NB4 (cell line): ENCODE data around the gene KIF11.

Experiments used
- DNase-seq: peaks from one replicate; pipeline ENCODE4 v3.0.0; 2010; ENCODE audit warnings: low read depth
- H3K4me3 ChIP-seq: one replicate; pipeline ENCODE4 v1.5.1; 2011; ENCODE audit warnings: mild to moderate bottlenecking, low read depth, low read length, moderate library complexity
- MYC ChIP-seq: IDR thresholded peaks from 2 replicates; pipeline ENCODE4 v1.6.1; 2011; ENCODE audit warnings: low read depth, low read length
- POLR2A ChIP-seq: IDR thresholded peaks from 2 replicates; pipeline ENCODE4 v1.6.1; 2011; ENCODE audit warnings: mild to moderate bottlenecking; ENCODE audit not compliant: insufficient read length; ENCODE audit errors: extremely low read depth
- TF ChIP-seq, protein P1 (sequence below): IDR thresholded peaks from one replicate; pipeline ENCODE4 v1.5.1; 2012; ENCODE audit warnings: low read depth, low read length
- TF ChIP-seq, protein P2 (sequence below): IDR thresholded peaks from 2 replicates; pipeline ENCODE4 v1.6.1; 2011; ENCODE audit warnings: low read depth, low read length

Gene KIF11

GRCh38 chr10:92681306-92681834, 88.4 kb downstream of the KIF11 start:
- DNase-seq = no peak
- TF ChIP-seq POLR2A (no peak), MYC (no peak)
- TF ChIP-seq, protein P1, sequence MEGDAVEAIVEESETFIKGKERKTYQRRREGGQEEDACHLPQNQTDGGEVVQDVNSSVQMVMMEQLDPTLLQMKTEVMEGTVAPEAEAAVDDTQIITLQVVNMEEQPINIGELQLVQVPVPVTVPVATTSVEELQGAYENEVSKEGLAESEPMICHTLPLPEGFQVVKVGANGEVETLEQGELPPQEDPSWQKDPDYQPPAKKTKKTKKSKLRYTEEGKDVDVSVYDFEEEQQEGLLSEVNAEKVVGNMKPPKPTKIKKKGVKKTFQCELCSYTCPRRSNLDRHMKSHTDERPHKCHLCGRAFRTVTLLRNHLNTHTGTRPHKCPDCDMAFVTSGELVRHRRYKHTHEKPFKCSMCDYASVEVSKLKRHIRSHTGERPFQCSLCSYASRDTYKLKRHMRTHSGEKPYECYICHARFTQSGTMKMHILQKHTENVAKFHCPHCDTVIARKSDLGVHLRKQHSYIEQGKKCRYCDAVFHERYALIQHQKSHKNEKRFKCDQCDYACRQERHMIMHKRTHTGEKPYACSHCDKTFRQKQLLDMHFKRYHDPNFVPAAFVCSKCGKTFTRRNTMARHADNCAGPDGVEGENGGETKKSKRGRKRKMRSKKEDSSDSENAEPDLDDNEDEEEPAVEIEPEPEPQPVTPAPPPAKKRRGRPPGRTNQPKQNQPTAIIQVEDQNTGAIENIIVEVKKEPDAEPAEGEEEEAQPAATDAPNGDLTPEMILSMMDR = no peak
- no peak overlapping the region for H3K4me3 ChIP-seq

- peak overlapping the region; percentile 59 for H3K4me3 ChIP-seq
- TF ChIP-seq, protein P1 = no peak
- TF ChIP-seq MYC (no peak), POLR2A (no peak)
- TF ChIP-seq, protein P2, sequence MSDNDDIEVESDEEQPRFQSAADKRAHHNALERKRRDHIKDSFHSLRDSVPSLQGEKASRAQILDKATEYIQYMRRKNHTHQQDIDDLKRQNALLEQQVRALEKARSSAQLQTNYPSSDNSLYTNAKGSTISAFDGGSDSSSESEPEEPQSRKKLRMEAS = no peak
- DNase-seq = no peak
Observed at GRCh38 chr10:92688573-92688926, 95.6 kb downstream of the KIF11 start.

DNA sequence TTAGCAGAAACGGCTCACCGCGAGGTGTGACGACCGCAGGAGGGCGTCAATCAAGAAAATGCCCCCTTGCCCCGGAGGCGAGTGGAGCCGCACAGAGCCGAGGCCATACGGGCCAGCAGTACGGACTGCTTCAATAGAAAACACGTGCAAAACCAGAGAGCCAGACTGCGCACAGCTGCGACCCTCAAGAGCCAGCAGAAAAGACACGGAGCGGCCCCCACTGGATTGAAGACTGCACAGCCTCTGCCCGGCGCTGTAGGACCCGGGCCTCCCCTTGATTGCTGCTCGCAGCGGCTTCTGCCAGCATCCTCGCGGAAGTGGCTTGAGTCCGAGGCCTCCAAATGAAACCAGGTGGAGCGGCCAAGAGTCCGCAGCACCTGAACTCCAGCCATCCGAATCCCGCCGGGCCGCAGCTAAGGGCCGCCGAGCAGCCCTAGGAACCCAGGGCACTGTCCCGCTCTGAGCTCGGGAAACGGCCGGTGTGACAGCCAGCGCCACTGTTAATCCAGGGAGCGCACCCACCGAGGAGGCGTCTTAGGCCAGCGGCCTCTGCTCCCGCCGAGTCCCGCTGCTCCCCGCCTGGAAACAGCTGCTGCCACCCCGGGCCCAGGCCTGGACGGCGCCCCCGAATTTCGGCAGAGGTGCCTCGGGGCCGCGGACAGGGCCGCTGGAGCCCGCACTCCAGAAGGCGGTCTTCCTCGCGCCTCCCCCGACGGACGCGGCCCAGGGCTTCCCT, 96.2 kb downstream of the KIF11 start:
- H3K4me3 ChIP-seq = peak overlapping the region; percentile 59
- TF ChIP-seq, protein P2 = peak; percentile 35; the same call in 1 of the 2 replicates
- no peak for TF ChIP-seq MYC
- TF ChIP-seq, protein P1 = no peak
- TF ChIP-seq POLR2A = no peak
- DNase-seq = peak; percentile 83

- peak; percentile 97 for TF ChIP-seq POLR2A
- TF ChIP-seq MYC = peak; percentile 36; the same call in 1 of the 2 replicates
- TF ChIP-seq, protein P2 = no peak
- TF ChIP-seq, protein P1 = no peak
- peak; percentile 96 for DNase-seq
- H3K4me3 ChIP-seq = peak within 1 kb of the TSS; percentile 94
Observed at GRCh38 chr10:92689663-92690210, 96.8 kb downstream of the KIF11 start, which contains the start of gene HHEX. TSS of gene HHEX (plus strand) at chr10:92689955. CDS start at chr10:92689987, 32 bp downstream.

DNA sequence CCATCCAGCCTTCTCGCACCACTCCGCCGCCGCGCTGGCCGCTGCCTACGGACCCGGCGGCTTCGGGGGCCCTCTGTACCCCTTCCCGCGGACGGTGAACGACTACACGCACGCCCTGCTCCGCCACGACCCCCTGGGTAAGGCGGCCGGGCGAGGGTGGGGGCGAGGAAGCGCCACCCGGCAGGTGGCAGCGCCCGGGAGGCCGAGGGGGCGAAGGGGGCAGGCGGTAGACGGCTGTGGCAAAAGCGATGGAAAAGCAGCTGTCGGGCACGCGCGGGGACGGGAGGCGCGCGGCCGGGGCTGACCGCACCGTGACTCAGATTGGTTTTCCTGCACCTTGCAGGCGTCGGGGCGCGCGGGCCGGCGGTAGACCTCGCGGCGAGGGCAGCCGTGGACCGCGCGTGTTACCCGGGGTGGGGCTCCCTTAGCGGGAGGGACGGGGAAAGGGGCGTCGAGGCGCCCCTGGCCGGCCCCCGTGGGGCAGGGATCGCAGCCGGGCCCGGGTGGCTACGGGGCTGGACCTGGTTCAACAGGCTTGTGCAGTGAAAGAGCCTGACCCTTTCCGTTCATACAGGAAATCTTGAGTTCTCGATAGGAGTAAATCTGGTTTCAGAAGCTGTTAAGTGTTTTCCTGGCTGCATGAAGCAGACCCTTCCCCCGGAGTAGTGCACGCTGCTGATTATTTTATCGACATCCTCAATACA, 97.4 kb downstream of the KIF11 start:
- TF ChIP-seq, protein P1 = no peak
- TF ChIP-seq, protein P2 = peak; percentile 33; the same call in 1 of the 2 replicates
- TF ChIP-seq MYC (peak; percentile 55; the same call in 1 of the 2 replicates), POLR2A (peak; percentile 37)
- DNase-seq = peak; percentile 89

More for the DNA sequence above, 97.4 kb downstream of the KIF11 start:
- peak overlapping the region; percentile 94 for H3K4me3 ChIP-seq
